Upper lobe of left lung (tissue), 6 donors: Measurements from ENCODE around the gene SLC10A1. TPM values are rescaled to one million over a fixed set of nuclear protein-coding genes. Genes with fewer than 3 reads are reported as not detected.

Experiments
- ATAC-seq, 2 donors: fragments of 200-7000 bp; cut with Tn5 transposase; one replicate each; pipeline ENCODE4 v1.9.1; 2022; ENCODE audit warnings: mild to moderate bottlenecking in 2 of 2, moderate library complexity in 2 of 2; ENCODE audit not compliant: low FRiP score in 2 of 2
- DNase-seq, 2 donors: peaks; one replicate each; pipeline ENCODE4 v3.0.0-alpha.2; 2019 to 2020
- H3K27ac ChIP-seq, 4 donors: fragments of 200-600 bp; sonication (generic); one replicate each; pipeline ENCODE4 v1.5.1; 2016 to 2019
- H3K27me3 ChIP-seq, 4 donors: fragments of 200-600 bp; sonication (generic); one replicate each; pipeline ENCODE4 v1.5.1; 2017 to 2019
- H3K36me3 ChIP-seq, 4 donors: fragments of 200-600 bp; sonication (generic); one replicate each; pipeline ENCODE4 v1.5.1; 2016 to 2019
- H3K4me1 ChIP-seq, 4 donors: fragments of 200-600 bp; sonication (generic); one replicate each; pipeline ENCODE4 v1.5.1; 2018 to 2019
- H3K4me3 ChIP-seq, 4 donors: fragments of 200-600 bp; sonication (generic); one replicate each; pipeline ENCODE4 v1.5.1; 2017 to 2019; ENCODE audit warnings: mild to moderate bottlenecking in 2 of 4, moderate library complexity in 1 of 4
- H3K9me3 ChIP-seq, 4 donors: fragments of 200-600 bp; sonication (generic); one replicate each; pipeline ENCODE4 v1.5.1; 2018 to 2019
- EP300 ChIP-seq, 4 donors: sonication (generic); formaldehyde crosslinking; IDR thresholded peaks; one replicate each; pipeline ENCODE4 v1.5.1; 2017; ENCODE audit warnings: antibody characterized with exemption in 4 of 4, control low read depth in 2 of 4
- POLR2A ChIP-seq, 4 donors: fragments of 450-650 bp; IDR thresholded peaks; one replicate each; pipeline ENCODE4 v1.5.1; 2016 to 2017; ENCODE audit warnings: antibody characterized with exemption in 4 of 4, mild to moderate bottlenecking in 2 of 4
- POLR2AphosphoS5 ChIP-seq, 2 donors: sonication (generic); formaldehyde crosslinking; IDR thresholded peaks; one replicate each; pipeline ENCODE4 v1.5.1; 2017; ENCODE audit warnings: antibody characterized with exemption in 2 of 2
- WGBS, 2 donors: methylation state at CpG; one replicate each; pipeline ENCODE4 v1.1.5; 2017 to 2018; 5-methylcytosine and 5-hydroxymethylcytosine counted together
- total RNA-seq, 6 donors: library from RNA; depleted of rRNA in 4 of 6; stranded (reverse); fragments of >200 nt in 4 of 6; gene quantifications; one replicate each; pipeline versions ENCODE4 v1.1.0 to v1.2.1, GENCODE V29; 2016 to 2021
- TF ChIP-seq, protein P1 (sequence below), 6 experiments: fragments of 450-650 bp in 4 of 6; fragments of 200-600 bp in 2 of 6; sonication (generic) in 2 of 6; IDR thresholded peaks; one replicate each; pipeline ENCODE4 v1.5.1; 2016 to 2019; ENCODE audit warnings: antibody characterized with exemption in 6 of 6
- donor health status: DM: no; HTN: no; CAD: no; lungs with moderate emphysema.
- donor health status: DM: no; HTN: yes; CAD: no; lungs with severe emphysema.

SLC10A1 gene
- total RNA-seq: not detected

- H3K4me3 ChIP-seq: no peak within 1 kb of the TSS
- peak within 1 kb of the TSS in 1 of 4 donors; percentile 12 for H3K27ac ChIP-seq
- peaks cover 0 to 15% (median 4%) of the 10 kb centered on the region in 4 donors for H3K4me1 ChIP-seq
- peak in 1 of 2 donors; percentile 37 for ATAC-seq
- H3K36me3 ChIP-seq: no peaks in the 10 kb centered on the region
- no peaks in the 10 kb centered on the region for H3K27me3 ChIP-seq
- no peaks in the 10 kb centered on the region for H3K9me3 ChIP-seq
- TF ChIP-seq, protein P1, sequence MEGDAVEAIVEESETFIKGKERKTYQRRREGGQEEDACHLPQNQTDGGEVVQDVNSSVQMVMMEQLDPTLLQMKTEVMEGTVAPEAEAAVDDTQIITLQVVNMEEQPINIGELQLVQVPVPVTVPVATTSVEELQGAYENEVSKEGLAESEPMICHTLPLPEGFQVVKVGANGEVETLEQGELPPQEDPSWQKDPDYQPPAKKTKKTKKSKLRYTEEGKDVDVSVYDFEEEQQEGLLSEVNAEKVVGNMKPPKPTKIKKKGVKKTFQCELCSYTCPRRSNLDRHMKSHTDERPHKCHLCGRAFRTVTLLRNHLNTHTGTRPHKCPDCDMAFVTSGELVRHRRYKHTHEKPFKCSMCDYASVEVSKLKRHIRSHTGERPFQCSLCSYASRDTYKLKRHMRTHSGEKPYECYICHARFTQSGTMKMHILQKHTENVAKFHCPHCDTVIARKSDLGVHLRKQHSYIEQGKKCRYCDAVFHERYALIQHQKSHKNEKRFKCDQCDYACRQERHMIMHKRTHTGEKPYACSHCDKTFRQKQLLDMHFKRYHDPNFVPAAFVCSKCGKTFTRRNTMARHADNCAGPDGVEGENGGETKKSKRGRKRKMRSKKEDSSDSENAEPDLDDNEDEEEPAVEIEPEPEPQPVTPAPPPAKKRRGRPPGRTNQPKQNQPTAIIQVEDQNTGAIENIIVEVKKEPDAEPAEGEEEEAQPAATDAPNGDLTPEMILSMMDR (IDR thresholded peaks at IDR 0.05): no peak
- TF ChIP-seq POLR2A (IDR thresholded peaks at IDR 0.05) (no peak), EP300 (IDR thresholded peaks at IDR 0.05) (no peak), POLR2AphosphoS5 (IDR thresholded peaks at IDR 0.05) (no peak)
- DNase-seq: no peak
- 81 to 84% methylated on average over 9 to 11 of the region's 11 CpGs for WGBS, 2 donors
Observed at GRCh38 chr14:69796797-69797500, at the start of gene SLC10A1. Gene SLC10A1 (minus strand): TSS chr14:69797241. CDS start chr14:69797155, 86 bp downstream.

- DNase-seq (no peak), ATAC-seq (no peak)
- Histone ChIP-seq H3K9me3 (no peaks in the 10 kb centered on the region), H3K4me1 (no peaks in the 10 kb centered on the region), H3K4me3 (no peak overlapping the region), H3K36me3 (no peaks in the 10 kb centered on the region), H3K27ac (no peak overlapping the region), H3K27me3 (no peaks in the 10 kb centered on the region)
- WGBS, 2 donors: 34 to 35% methylated on average over 5 of the region's 5 CpGs
- TF ChIP-seq POLR2A (IDR thresholded peaks at IDR 0.05): no peak
- TF ChIP-seq EP300 (IDR thresholded peaks at IDR 0.05): no peak
- TF ChIP-seq, protein P1 (IDR thresholded peaks at IDR 0.05): no peak
- no peak for TF ChIP-seq POLR2AphosphoS5 (IDR thresholded peaks at IDR 0.05)
Observed at GRCh38 chr14:69845787-69846186, 48.7 kb upstream of the SLC10A1 start.

- Histone ChIP-seq H3K36me3 (no peaks in the 10 kb centered on the region), H3K4me1 (no peaks in the 10 kb centered on the region), H3K9me3 (no peaks in the 10 kb centered on the region), H3K27me3 (no peaks in the 10 kb centered on the region), H3K4me3 (no peak overlapping the region), H3K27ac (no peak overlapping the region)
- no peak for TF ChIP-seq POLR2AphosphoS5 (IDR thresholded peaks at IDR 0.05)
- TF ChIP-seq EP300 (IDR thresholded peaks at IDR 0.05): no peak
- no peak for TF ChIP-seq POLR2A (IDR thresholded peaks at IDR 0.05)
- TF ChIP-seq, protein P1 (IDR thresholded peaks at IDR 0.05): no peak
- DNase-seq: no peak
- WGBS, 2 donors: 55 to 66% methylated on average over 2 of the region's 2 CpGs
- no peak for ATAC-seq
Observed at GRCh38 chr14:69845050-69845581, 48.1 kb upstream of the SLC10A1 start.

DNA sequence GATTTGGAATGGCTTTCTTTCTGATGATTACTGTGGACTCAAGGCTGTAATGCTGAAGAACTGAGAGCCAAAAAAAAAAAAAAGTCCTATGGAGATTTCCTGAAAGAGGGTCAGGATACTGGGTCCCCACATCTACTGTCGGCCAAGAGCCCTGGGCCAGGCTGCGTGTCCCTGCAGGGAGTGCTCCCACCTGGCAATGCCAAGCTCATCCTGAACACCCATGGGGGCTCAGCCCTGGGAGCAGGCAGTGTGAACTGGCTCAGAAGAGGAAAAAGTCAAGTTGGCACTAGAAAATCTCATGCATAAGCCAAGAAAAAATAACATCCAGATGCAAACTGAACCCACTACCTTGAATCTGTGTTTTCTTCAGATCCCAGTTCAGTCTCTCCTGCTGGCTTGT, 47.1 kb upstream of the SLC10A1 start:
- no peak overlapping the region for H3K4me3 ChIP-seq
- DNase-seq (peak in 1 of 2 donors; percentile 30), ATAC-seq (no peak)
- TF ChIP-seq, protein P1 (IDR thresholded peaks at IDR 0.05): no peak
- no peak for TF ChIP-seq EP300 (IDR thresholded peaks at IDR 0.05)
- TF ChIP-seq POLR2A (IDR thresholded peaks at IDR 0.05): no peak
- TF ChIP-seq POLR2AphosphoS5 (IDR thresholded peaks at IDR 0.05): no peak
- H3K36me3 ChIP-seq: no peaks in the 10 kb centered on the region
- H3K9me3 ChIP-seq: no peaks in the 10 kb centered on the region
- H3K27ac ChIP-seq: no peak overlapping the region
- H3K27me3 ChIP-seq: no peaks in the 10 kb centered on the region
- WGBS, 2 donors: 90 to 94% methylated on average over 2 of the region's 2 CpGs
- no peaks in the 10 kb centered on the region for H3K4me1 ChIP-seq
